GM12878 (cell line): ENCODE measurements around the gene RPL36. TPM values are rescaled to one million over a fixed set of nuclear protein-coding genes. Genes with fewer than 3 reads are reported as not detected.
A peak's percentile ranks its signal among the peaks of the same experiment; 100 is the strongest.

Source experiments
- ATAC-seq: fragments of 200-7000 bp; cut with Tn5 transposase; 3 replicates; pipeline ENCODE4 v1.9.1; 2020; ENCODE audit warnings: mild to moderate bottlenecking, moderate library complexity
- BruUV-seq: library from RNA; stranded (reverse); fragments of 400-500 nt; replicated peaks from 2 replicates; lab custom pipeline; 2021; lab: Mats Ljungman, UMichigan
- CTCF ChIA-PET: fragments of 300-600 bp; sonication (Branson Sonifier 250); formaldehyde crosslinking; extraction: SDS; loops from one replicate; lab custom pipeline; 2021; ENCODE audit warnings: inconsistent platforms; lab: Yijun Ruan, JAX
- POLR2A ChIA-PET: fragments of 350-600 bp; formaldehyde crosslinking; extraction: SDS; loops from one replicate; lab custom pipeline; 2021; ENCODE audit warnings: inconsistent platforms; lab: Charles Lee
- RAD21 ChIA-PET: fragments of 300-600 bp; sonication (Branson Sonifier 250); formaldehyde crosslinking; loops from one replicate; lab custom pipeline; 2023; ENCODE audit warnings: antibody characterized with exemption; ENCODE audit not compliant: unreplicated experiment; lab: Charles Lee
- SMC1A ChIA-PET: fragments of 300-600 bp; sonication (Branson Sonifier 250); formaldehyde crosslinking; loops from one replicate; lab custom pipeline; 2023; ENCODE audit not compliant: unreplicated experiment, uncharacterized antibody; lab: Charles Lee
- DNase-seq: peaks from one replicate; pipeline ENCODE4 v3.0.0-alpha.2; 2011; ENCODE audit warnings: low read depth, low spot score
- FAIRE-seq: peaks from 3 replicates; lab custom pipeline; 2011; peaks lifted over from hg19 to GRCh38; lab: Jason Lieb, UNC
- H2AFZ ChIP-seq: 2 replicates; pipeline ENCODE4 v1.6.0; 2011; ENCODE audit warnings: low read depth, low read length, control low read depth; ENCODE audit not compliant: control insufficient read depth
- H3K27ac ChIP-seq: 2 replicates; pipeline ENCODE4 v1.5.1; 2011; ENCODE audit warnings: control low read depth; ENCODE audit not compliant: control insufficient read depth, insufficient read depth
- H3K27me3 ChIP-seq, 2 experiments: replicated peaks in 1 of 2; 2 replicates each; pipeline versions ENCODE4 v1.6.0 to v1.6.1; 2011; ENCODE audit warnings: low read length in 1 of 2; ENCODE audit not compliant: control insufficient read depth in 2 of 2, insufficient read depth in 2 of 2
- H3K36me3 ChIP-seq, 2 experiments: 2 replicates each; pipeline ENCODE4 v1.5.1; 2011; ENCODE audit warnings: low read length in 1 of 2; ENCODE audit not compliant: control insufficient read depth in 2 of 2, insufficient read depth in 2 of 2
- H3K4me1 ChIP-seq: 2 replicates; pipeline ENCODE4 v1.6.1; 2011; ENCODE audit warnings: mild to moderate bottlenecking, low read length, moderate library complexity, mixed read lengths; ENCODE audit not compliant: control insufficient read depth, insufficient read depth
- H3K4me2 ChIP-seq: 2 replicates; pipeline ENCODE4 v1.6.0; 2011; ENCODE audit warnings: control low read depth; ENCODE audit not compliant: control insufficient read depth, insufficient read depth
- H3K4me3 ChIP-seq: fragments of 200-600 bp; sonication (generic); 2 replicates; pipeline ENCODE4 v1.5.1; 2016
- H3K79me2 ChIP-seq: 2 replicates; pipeline ENCODE4 v1.6.0; 2011; ENCODE audit warnings: low read length; ENCODE audit not compliant: control insufficient read depth, insufficient read depth
- H3K9ac ChIP-seq: 2 replicates; pipeline ENCODE4 v1.8.0; 2011; ENCODE audit warnings: low read length, control low read depth, mixed read lengths; ENCODE audit not compliant: control insufficient read depth, insufficient read depth
- H3K9me3 ChIP-seq: replicated peaks from 3 replicates; pipeline ENCODE4 v1.5.1; 2011; ENCODE audit warnings: mild to moderate bottlenecking, low read length; ENCODE audit not compliant: control insufficient read depth, insufficient read depth
- H4K20me1 ChIP-seq: 2 replicates; pipeline ENCODE4 v1.6.0; 2011; ENCODE audit not compliant: control insufficient read depth, insufficient read depth
- BMI1 ChIP-seq: fragments of 450-650 bp; IDR thresholded peaks from 2 replicates; pipeline ENCODE4 v1.6.1; 2016; ENCODE audit warnings: mild to moderate bottlenecking, moderate library complexity, borderline replicate concordance
- CREB1 ChIP-seq: IDR thresholded peaks from 2 replicates; pipeline ENCODE4 v1.6.1; 2012; ENCODE audit warnings: low read depth, mild to moderate bottlenecking, inconsistent platforms
- EP300 ChIP-seq, 2 experiments: fragments of 150-350 bp in 1 of 2; IDR thresholded peaks; 2 replicates each; pipeline ENCODE4 v1.6.1; 2011 to 2012; ENCODE audit warnings: low read depth in 2 of 2, low read length in 2 of 2, borderline replicate concordance in 1 of 2, improper control_type of control experiment in 1 of 2, inconsistent platforms in 1 of 2; ENCODE audit not compliant: control insufficient read depth in 1 of 2
- FOXM1 ChIP-seq: IDR thresholded peaks from 2 replicates; pipeline ENCODE4 v1.6.1; 2012; ENCODE audit warnings: low read depth, mild to moderate bottlenecking, inconsistent platforms, low read length, moderate library complexity
- GATAD2B ChIP-seq: fragments of 450-650 bp; conservative IDR thresholded peaks from 2 replicates; pipeline ENCODE4 v1.6.1; 2017; ENCODE audit warnings: low read depth, mild to moderate bottlenecking, moderate library complexity
- MEF2B ChIP-seq: fragments of 450-650 bp; IDR thresholded peaks from 2 replicates; pipeline ENCODE4 v1.6.1; 2018; ENCODE audit warnings: mild to moderate bottlenecking, moderate library complexity; ENCODE audit not compliant: partially characterized antibody, poor library complexity, severe bottlenecking
- MTA3 ChIP-seq: IDR thresholded peaks from 2 replicates; pipeline ENCODE4 v1.6.1; 2012; ENCODE audit warnings: low read length, inconsistent platforms, borderline replicate concordance
- NFIC ChIP-seq: IDR thresholded peaks from 2 replicates; pipeline ENCODE4 v1.6.1; 2012; ENCODE audit warnings: low read depth, mild to moderate bottlenecking, inconsistent platforms, low read length, moderate library complexity
- NFYA ChIP-seq: IDR thresholded peaks from 2 replicates; pipeline ENCODE4 v1.6.1; 2011; ENCODE audit warnings: low read depth, mild to moderate bottlenecking, low read length, improper control_type of control experiment, borderline replicate concordance
- NRF1 ChIP-seq: conservative IDR thresholded peaks from 2 replicates; pipeline ENCODE4 v1.6.1; 2011; ENCODE audit warnings: mild to moderate bottlenecking, low read depth, low read length, improper control_type of control experiment
- POLR2A ChIP-seq: IDR thresholded peaks from 2 replicates; pipeline ENCODE4 v1.6.1; 2011; ENCODE audit warnings: low read depth, mild to moderate bottlenecking, low read length
- RFX5 ChIP-seq: IDR thresholded peaks from 2 replicates; pipeline ENCODE4 v1.6.1; 2011; ENCODE audit warnings: low read depth, low read length, improper control_type of control experiment
- SRF ChIP-seq, 2 experiments: IDR thresholded peaks; 2 replicates each; pipeline ENCODE4 v1.6.1; 2011; ENCODE audit warnings: low read depth in 2 of 2, low read length in 2 of 2, mild to moderate bottlenecking in 1 of 2, moderate library complexity in 1 of 2
- TCF3 ChIP-seq: IDR thresholded peaks from 2 replicates; pipeline ENCODE4 v1.6.1; 2012; ENCODE audit warnings: low read depth, mild to moderate bottlenecking, low read length, borderline replicate concordance; ENCODE audit not compliant: insufficient read depth
- USF1 ChIP-seq: IDR thresholded peaks from 2 replicates; pipeline ENCODE4 v1.6.1; 2011; ENCODE audit warnings: borderline replicate concordance, low read depth, mild to moderate bottlenecking, moderate library complexity, mixed read lengths, low read length; ENCODE audit not compliant: insufficient read depth; ENCODE audit errors: extremely low read length
- YY1 ChIP-seq: IDR thresholded peaks from 2 replicates; pipeline ENCODE4 v1.6.1; 2011; ENCODE audit warnings: low read depth, mild to moderate bottlenecking, low read length
- ZBTB33 ChIP-seq: fragments of 450-650 bp; IDR thresholded peaks from 2 replicates; pipeline ENCODE4 v1.6.1; 2017; ENCODE audit warnings: mild to moderate bottlenecking
- WGBS: methylation state at CpG from one replicate; pipeline ENCODE4 v1.1.6; 2016; ENCODE audit warnings: low lambda C conversion rate; ENCODE audit not compliant: insufficient replicate concordance, insufficient coverage; ENCODE audit errors: missing lambda C conversion rate; 5-methylcytosine and 5-hydroxymethylcytosine counted together
- in situ Hi-C: fragments of 300-500 bp; cut with MboI; formaldehyde crosslinking; loops from 9 replicates; pipeline ENCODE4 v1.14.3; 2018; ENCODE audit warnings: mixed read lengths
- intact Hi-C: fragments of 100-400 bp; cut with micrococcal nuclease; formaldehyde crosslinking; loops from one replicate; pipeline ENCODE4 v1.14.2; 2022; ENCODE audit not compliant: unreplicated experiment
- polyA plus RNA-seq, 11 experiments: library from polyadenylated mRNA; depleted of rRNA in 4 of 11; unstranded in 6 of 11; stranded (reverse) in 5 of 11; fragments of >200 nt; fragmentation: Nextera tagmentation in 4 of 11; fragmentation: Illumina TruSeq in 1 of 11; extraction: Ambion mirVana in 4 of 11; extraction: Trizol in 1 of 11; gene quantifications; 1 replicate in 1 of 11; 2 replicates in 10 of 11; pipeline versions ENCODE4 v1.2.1 to v1.2.3, GENCODE V29; 2011 to 2016; ENCODE audit warnings: inconsistent platforms in 2 of 11, missing spikeins in 2 of 11, low read depth in 1 of 11
- total RNA-seq, 4 experiments: library from RNA; depleted of rRNA in 3 of 4; stranded (reverse); fragments of >200 nt in 3 of 4; fragmentation: Illumina TruSeq in 1 of 4; extraction: Trizol in 1 of 4; gene quantifications; 2 replicates each; pipeline versions ENCODE4 v1.2.1 to v1.2.3, GENCODE V29; 2013 to 2021
- TF ChIP-seq, protein P1 (sequence below): IDR thresholded peaks from 2 replicates; pipeline ENCODE4 v1.6.1; 2011; ENCODE audit warnings: mild to moderate bottlenecking, low read depth, low read length, moderate library complexity; ENCODE audit not compliant: insufficient replicate concordance

The RPL36 gene
- total and polyA plus RNA-seq, 10 of the 15 experiments (the other 5 are each of a cell fraction or from before 2014, with no cell fraction given): 374 to 4,942 (median 2,053) TPM

- ChIA-PET SMC1A (interaction anchor here (1.0 to 1.2 kb wide), 4 partner anchors 10 to 64 kb away, joined by 3 to 5 read pairs (median 4); partner anchors contain the start of genes CATSPERD, SAFB and SAFB2), POLR2A (interaction anchor here (0.7 to 2.1 kb wide), 7 partner anchors 22 to 66 kb away, joined by 3 to 11 read pairs (median 4); partner anchors contain the start of genes CATSPERD, LONP1, SAFB and SAFB2), CTCF (interaction anchor here (0.6 to 2.9 kb wide), 18 partner anchors 10 to 711 kb away, joined by 3 to 21 read pairs (median 4); partner anchors contain the start of genes CATSPERD, LONP1, SAFB and SAFB2), RAD21 (interaction anchor here (1.0 to 2.1 kb wide), 5 partner anchors 27 to 139 kb away, joined by 3 to 12 read pairs (median 4); partner anchors contain the start of genes CATSPERD, LONP1, SAFB and SAFB2)
- peak overlapping the region; percentile 63 for H3K4me2 ChIP-seq
- peak overlapping the region; percentile 50; the same call in 1 of the 2 replicates for H3K27ac ChIP-seq
- H3K9me3 ChIP-seq: no peaks in the 10 kb centered on the region; the same call in 2 of the 3 replicates
- H3K4me3 ChIP-seq: peak overlapping the region; percentile 54
- H4K20me1 ChIP-seq: no peaks in the 10 kb centered on the region; the same call in 1 of the 2 replicates
- DNase-seq (peak; percentile 73), FAIRE-seq (peak; percentile 89), ATAC-seq (peak; percentile 79)
- peaks cover 20% of the 10 kb centered on the region for H3K79me2 ChIP-seq
- H3K36me3 ChIP-seq: peaks cover 0 to 4% of the 10 kb centered on the region in 2 experiments; a peak in 2 of 4 replicates
- H2AFZ ChIP-seq: peak overlapping the region; percentile 94
- no peaks in the 10 kb centered on the region for H3K4me1 ChIP-seq
- WGBS: 1% methylated on average over 26 of the region's 59 CpGs
- no peaks in the 10 kb centered on the region for H3K27me3 ChIP-seq
- no TSS peak for BruUV-seq
- peak overlapping the region; percentile 45 for H3K9ac ChIP-seq
- in situ Hi-C loops (loop anchor here (10.0 kb wide), 1 partner anchor 1442 kb away; the partner anchor contains the start of gene YJU2), intact Hi-C loops (loop anchor here (5.0 kb wide), 1 partner anchor 65 kb away; the partner anchor contains the start of genes SAFB and SAFB2)
- TF ChIP-seq NRF1: no peak
- TF ChIP-seq POLR2A: peak; percentile 60; the same call in 1 of the 2 replicates
- TF ChIP-seq EP300 (IDR thresholded peaks at IDR 0.05; ENCODE audit: borderline replicate concordance in 1 of 2, control insufficient read depth in 1 of 2, low read depth in 2 of 2, low read length in 2 of 2): no peak
- TF ChIP-seq USF1: no peak
- no peak for TF ChIP-seq FOXM1
- TF ChIP-seq, protein P1, sequence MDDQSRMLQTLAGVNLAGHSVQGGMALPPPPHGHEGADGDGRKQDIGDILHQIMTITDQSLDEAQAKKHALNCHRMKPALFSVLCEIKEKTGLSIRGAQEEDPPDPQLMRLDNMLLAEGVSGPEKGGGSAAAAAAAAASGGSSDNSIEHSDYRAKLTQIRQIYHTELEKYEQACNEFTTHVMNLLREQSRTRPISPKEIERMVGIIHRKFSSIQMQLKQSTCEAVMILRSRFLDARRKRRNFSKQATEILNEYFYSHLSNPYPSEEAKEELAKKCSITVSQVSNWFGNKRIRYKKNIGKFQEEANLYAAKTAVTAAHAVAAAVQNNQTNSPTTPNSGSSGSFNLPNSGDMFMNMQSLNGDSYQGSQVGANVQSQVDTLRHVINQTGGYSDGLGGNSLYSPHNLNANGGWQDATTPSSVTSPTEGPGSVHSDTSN: peak; percentile 49
- TF ChIP-seq BMI1: no peak
- no peak for TF ChIP-seq NFYA
- no peak for TF ChIP-seq GATAD2B
- TF ChIP-seq RFX5: 0 out of 2 replicates have a peak, but pooled peaks have one; percentile 8
- no peak for TF ChIP-seq MEF2B
- TF ChIP-seq CREB1: peak; percentile 94
- no peak for TF ChIP-seq NFIC
- 0 out of 2 replicates have a peak, but pooled peaks have one; percentile 40 for TF ChIP-seq YY1
- no peak for TF ChIP-seq TCF3
- no peak for TF ChIP-seq SRF (IDR thresholded peaks at IDR 0.05; ENCODE audit: low read depth in 2 of 2, low read length in 2 of 2)
- no peak for TF ChIP-seq MTA3
- TF ChIP-seq ZBTB33: no peak
Measured at GRCh38 chr19:5686647-5687359, 3.3 kb upstream of the RPL36 start.
